ENCODE data around the gene SRRM1. TPM values are rescaled to one million over a fixed set of nuclear protein-coding genes. Genes with fewer than 3 reads are reported as not detected.
"Not testable (repeated sequence)": the region's sequence is repeated elsewhere in the genome, so short reads cannot be mapped to it uniquely, and the experiment has no call there.

Gene SRRM1
- total and polyA plus RNA-seq, 12 donors: 26.0 to 83.0 (median 75.8) TPM

- 28 to 42% methylated on average over 12 of the region's 12 CpGs for WGBS, 2 donors
- Histone ChIP-seq H3K27me3 (no peaks in the 10 kb centered on the region), H3K36me3 (no peaks in the 10 kb centered on the region), H3K27ac (peak overlapping the region; percentile 44 to 88 (median 81)), H3K4me1 (peaks cover 13 to 57% (median 48%) of the 10 kb centered on the region in 9 donors), H3K4me3 (no peak overlapping the region), H3K9me3 (no peaks in the 10 kb centered on the region)
- peak; percentile 93 to 97 (median 96) for ATAC-seq
- peak; percentile 87 to 94 for DNase-seq
- intact Hi-C loops (cut with DNase I): loop anchor here in 1 of 10 donors (2.0 kb wide), 1 partner anchor 25 kb away; the partner anchor contains the start of gene CLIC4
- TF ChIP-seq, protein P1, sequence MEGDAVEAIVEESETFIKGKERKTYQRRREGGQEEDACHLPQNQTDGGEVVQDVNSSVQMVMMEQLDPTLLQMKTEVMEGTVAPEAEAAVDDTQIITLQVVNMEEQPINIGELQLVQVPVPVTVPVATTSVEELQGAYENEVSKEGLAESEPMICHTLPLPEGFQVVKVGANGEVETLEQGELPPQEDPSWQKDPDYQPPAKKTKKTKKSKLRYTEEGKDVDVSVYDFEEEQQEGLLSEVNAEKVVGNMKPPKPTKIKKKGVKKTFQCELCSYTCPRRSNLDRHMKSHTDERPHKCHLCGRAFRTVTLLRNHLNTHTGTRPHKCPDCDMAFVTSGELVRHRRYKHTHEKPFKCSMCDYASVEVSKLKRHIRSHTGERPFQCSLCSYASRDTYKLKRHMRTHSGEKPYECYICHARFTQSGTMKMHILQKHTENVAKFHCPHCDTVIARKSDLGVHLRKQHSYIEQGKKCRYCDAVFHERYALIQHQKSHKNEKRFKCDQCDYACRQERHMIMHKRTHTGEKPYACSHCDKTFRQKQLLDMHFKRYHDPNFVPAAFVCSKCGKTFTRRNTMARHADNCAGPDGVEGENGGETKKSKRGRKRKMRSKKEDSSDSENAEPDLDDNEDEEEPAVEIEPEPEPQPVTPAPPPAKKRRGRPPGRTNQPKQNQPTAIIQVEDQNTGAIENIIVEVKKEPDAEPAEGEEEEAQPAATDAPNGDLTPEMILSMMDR (IDR thresholded peaks at IDR 0.05): no peak
Measured at GRCh38 chr1:24720152-24720551, 77.0 kb downstream of the SRRM1 start.

DNA sequence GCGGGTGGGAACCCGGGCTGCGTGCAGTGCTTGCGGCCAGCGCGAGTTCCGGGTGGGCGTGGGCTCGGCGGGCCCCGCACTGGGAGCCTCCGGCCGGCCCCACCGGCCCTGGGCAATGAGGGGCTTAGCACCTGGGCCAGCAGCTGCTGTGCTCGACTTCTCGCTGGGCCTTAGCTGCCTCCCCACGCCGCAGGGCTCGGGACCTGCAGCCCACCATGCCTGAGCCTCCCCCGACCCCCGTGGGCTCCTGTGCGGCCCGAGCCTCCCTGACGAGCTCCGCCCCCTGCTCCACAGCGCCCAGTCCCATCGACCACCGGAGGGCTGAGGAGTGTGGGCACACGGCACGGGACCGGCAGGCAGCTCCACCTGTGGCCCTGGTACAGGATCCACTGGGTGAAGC lies 78.4 kb downstream of the SRRM1 start:
- no peak overlapping the region for H3K4me3 ChIP-seq
- WGBS, 2 donors: 93 to 95% methylated on average over 23 to 31 of the region's 31 CpGs
- no peaks in the 10 kb centered on the region for H3K9me3 ChIP-seq
- peaks cover 13 to 71% (median 55%) of the 10 kb centered on the region in 9 donors for H3K4me1 ChIP-seq
- no peak for ATAC-seq
- no peaks in the 10 kb centered on the region for H3K36me3 ChIP-seq
- intact Hi-C loops (cut with DNase I): loop anchor here in 1 of 10 donors (2.0 kb wide), 1 partner anchor 23 kb away; the partner anchor contains the start of gene CLIC4
- no peaks in the 10 kb centered on the region for H3K27me3 ChIP-seq
- H3K27ac ChIP-seq: peak overlapping the region in 4 of 10 donors; percentile 44 to 85 (median 82)
- TF ChIP-seq, protein P1 (IDR thresholded peaks at IDR 0.05): no peak
- DNase-seq: no peak

- ATAC-seq; H3K27me3 ChIP-seq; H3K9me3 ChIP-seq; H3K36me3 ChIP-seq; H3K27ac ChIP-seq; DNase-seq; intact Hi-C loops (cut with DNase I): not testable (repeated sequence)
- Histone ChIP-seq H3K4me1 (peaks cover 13 to 79% (median 60%) of the 10 kb centered on the region in 9 donors), H3K4me3 (peak overlapping the region in 1 of 10 donors; percentile 19)
- WGBS, 2 donors: 82 to 89% methylated on average over 21 of the region's 21 CpGs
Measured at GRCh38 chr1:24722073-24723035, 79.3 kb downstream of the SRRM1 start.

Other genes with a start within 250 kb of the SRRM1 start
- gene STPG1, start 229.5 kb upstream of the SRRM1 start, total RNA-seq: 1 to 10 TPM; 2.7 to 6.6 (median 4.5) TPM
- 1 to 10 TPM; 3.3 to 5.7 TPM for gene STPG1, start 229.5 kb upstream of the SRRM1 start, polyA plus RNA-seq
- gene NIPAL3, start 227.5 kb upstream of the SRRM1 start, total RNA-seq: 10 to 100 TPM; 21.5 to 44.9 (median 27.2) TPM
- 1 to 10 TPM; 5.3 to 9.8 TPM for gene NIPAL3, start 227.5 kb upstream of the SRRM1 start, polyA plus RNA-seq
- gene RCAN3, start 140.5 kb upstream of the SRRM1 start, total RNA-seq: 1 to 10 TPM; 3.6 to 7.9 (median 5.8) TPM
- gene RCAN3, start 140.5 kb upstream of the SRRM1 start, polyA plus RNA-seq: 1 to 10 TPM; 2.3 to 3.1 TPM
- under 1 TPM in 8 of 10 donors, not detected in 2; 0.05 to 0.36 (median 0.10) TPM for gene NCMAP, start 87.2 kb upstream of the SRRM1 start, total RNA-seq
- under 1 TPM; 0.01 to 0.29 TPM for gene NCMAP, start 87.2 kb upstream of the SRRM1 start, polyA plus RNA-seq
- 100 to 1,000 TPM; 256 to 511 (median 353) TPM for gene CLIC4, start 102.1 kb downstream of the SRRM1 start, total RNA-seq
- gene CLIC4, start 102.1 kb downstream of the SRRM1 start, polyA plus RNA-seq: 100 to 1,000 TPM in 1 of 2 donors, 10 to 100 TPM in 1; 90.8 to 308 TPM